GM19452 (cell line): Measurements from ENCODE around the gene F7.

ENCODE experiments used
- ATAC-seq: cut with Tn5 transposase; IDR thresholded peaks from one replicate; pipeline ENCODE4 v1.9.1; 2021; ENCODE audit not compliant: unreplicated experiment

F7 gene

DNA sequence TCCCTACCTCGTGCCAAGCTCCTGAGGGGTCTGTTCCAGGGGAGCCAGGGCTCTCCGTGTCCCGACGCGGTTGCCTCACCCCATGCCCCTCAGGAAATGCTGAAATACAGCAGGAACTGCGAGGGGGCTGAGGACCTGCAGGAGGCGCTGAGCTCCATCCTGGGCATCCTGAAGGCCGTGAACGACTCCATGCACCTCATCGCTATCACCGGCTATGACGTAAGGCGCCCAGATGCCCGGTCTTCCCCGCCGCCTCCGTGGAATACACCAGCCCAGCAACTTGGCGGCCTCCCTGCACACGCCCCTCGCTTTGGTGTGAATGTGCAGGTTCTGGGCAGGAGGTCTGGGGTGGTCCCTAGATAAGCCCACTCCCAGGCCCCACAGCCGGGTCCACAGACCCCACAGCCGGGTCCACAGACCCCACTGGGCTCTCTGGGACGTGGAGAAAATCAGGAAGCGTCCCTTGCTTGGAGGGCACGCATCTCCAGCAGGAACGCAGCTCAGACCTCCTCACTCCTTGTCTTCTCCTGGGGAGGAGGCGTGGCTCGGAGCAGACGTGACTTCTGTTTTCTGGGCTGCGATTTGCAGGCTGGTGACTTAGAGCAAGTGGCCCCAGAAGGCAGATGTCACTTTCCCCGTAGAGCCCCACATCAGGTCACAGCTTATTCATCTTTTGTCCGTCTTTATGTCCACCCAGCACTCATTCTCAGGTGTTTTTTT, 19.4 kb upstream of the F7 start:
- ATAC-seq = no peak

DNA sequence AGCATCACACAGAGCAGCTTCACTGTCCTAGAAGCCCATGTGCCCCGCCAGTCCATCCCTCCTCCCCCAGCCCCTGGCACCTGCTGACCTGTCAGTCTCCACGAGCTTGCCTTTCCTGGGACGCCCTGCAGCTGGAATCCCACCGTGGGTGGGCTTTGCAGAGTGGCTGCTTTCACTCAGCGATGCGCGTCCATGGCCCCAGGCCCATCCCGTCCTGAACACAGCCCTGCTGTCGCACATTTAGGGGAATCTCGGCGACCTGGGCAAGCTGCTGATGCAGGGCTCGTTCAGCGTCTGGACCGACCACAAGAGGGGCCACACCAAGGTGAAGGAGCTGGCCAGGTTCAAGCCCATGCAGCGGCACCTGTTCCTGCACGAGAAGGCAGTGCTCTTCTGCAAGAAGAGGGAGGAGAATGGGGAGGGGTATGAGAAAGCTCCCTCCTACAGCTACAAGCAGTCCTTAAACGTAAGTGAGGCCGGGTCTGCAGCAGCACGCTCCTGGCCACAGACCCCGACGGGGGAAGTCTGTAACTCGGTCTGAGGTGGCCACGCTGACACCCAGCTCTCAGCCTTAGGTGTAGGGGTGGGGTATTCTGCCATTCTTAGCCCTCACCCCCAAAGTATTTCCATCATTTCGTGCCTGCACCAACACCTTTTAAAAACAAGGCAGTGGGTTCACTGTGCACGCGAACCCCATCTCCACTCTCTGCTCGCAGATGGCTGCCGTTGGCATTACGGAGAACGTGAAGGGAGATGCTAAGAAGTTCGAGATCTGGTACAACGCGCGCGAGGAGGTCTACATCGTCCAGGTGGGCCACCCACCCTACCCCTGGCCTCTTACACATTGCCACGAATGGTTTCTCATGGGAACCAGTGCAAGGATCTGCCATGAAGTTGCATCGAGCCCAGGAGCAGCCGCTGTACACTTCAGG, 18.3 kb upstream of the F7 start:
- no peak for ATAC-seq

DNA sequence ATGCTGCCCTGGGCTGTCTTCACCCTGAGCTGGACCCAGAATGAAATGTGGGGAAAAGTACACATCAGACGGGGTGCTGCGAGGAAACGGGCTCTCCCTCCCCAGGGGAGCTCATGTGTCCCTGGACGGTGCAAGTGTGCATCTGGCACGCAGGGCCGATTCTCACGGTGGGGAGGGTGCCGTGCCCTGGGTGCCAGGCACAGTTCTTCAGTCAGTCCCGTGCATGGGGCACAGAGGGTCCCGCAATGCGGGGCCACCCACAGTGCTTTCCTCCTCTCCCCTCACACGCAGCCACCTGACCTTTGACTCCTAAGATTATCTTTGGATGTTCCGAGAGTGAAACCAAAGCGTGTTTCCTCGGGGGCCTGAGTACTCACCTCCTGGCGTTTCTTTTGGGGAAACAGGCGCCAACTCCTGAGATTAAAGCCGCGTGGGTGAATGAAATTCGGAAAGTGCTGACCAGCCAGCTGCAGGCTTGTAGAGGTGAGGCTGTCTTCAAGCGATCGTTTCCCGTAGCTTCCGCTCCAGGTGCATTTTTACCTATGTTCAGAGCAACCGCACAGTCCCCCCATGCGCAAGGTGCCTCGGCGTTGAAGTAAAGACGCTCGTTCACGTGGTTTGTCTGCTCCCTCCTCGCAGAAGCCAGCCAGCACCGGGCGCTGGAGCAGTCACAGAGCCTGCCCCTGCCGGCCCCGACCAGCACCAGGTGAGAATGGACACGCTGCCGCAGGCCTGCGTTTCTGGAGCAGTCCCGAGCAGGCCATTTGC, 17.5 kb upstream of the F7 start:
- no peak for ATAC-seq

DNA sequence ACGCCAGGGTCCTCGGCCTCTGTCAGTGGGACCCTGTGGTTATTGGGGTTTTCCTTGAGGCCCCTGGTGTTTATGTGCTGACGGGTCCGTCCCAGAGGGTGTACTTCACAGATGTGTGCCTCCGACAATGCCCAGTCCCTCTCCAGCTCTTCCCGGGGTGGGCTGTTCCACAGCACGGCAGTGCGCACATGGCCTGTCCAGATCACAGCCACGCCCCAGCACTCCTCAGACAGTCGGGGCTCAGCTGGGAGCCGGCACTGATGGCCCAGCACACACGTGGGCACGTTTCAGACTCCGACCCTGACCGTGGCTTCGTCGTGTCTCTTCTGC, 16.9 kb upstream of the F7 start:
- no peak for ATAC-seq

DNA sequence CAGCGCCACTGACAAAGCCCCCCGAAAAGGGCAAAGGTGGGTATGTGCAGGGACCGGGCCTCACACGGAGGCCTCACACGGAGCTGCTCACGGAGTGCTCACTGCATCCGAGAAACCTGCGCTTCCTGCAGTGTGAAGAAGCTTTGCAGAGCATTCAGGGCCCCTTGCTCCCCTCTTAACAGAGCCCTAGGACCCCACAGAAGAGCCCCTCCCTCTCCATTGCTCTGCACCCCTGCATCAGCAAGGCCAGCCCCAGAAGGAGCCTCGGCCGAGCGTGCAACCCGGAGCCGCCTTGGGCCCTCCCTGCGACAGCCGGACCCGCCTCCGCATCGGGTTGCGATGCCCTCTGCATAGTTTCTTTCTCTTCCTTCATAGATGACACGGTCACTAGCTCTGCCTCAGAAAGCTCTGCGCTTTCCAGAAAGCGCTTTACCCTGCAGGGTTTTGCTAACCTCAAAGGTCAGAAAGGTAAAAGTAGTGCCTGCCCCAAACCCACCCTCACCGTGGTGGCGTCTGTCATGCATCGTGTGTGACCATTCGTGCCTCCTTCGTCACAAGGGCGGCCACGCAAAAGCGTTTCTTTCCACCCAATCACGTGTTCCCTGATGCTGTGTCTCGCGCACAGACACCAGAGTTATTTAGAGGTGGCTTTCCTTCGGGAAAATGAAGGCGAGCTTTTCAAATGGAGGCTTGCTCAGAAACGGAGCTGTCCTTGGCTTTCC, 15.7 kb upstream of the F7 start:
- ATAC-seq = no peak

DNA sequence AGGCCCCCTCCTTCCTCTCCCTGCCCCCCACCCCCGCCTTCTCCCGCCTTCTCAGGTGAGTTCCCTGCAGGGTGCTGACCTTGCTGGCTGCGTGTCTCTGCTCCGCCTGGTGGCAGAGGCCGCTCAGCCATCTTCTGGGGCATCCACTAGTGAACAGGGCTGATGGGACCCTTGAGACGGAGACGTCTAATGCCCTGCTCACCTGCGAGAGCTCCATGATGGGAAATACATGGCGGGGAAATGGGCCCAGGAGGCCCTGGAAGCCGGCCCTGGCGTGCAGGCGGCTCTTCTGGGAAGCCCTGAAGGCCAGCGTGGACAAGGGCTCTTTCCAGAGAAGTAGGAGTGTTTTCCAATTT, 15.2 kb upstream of the F7 start:
- no peak for ATAC-seq

DNA sequence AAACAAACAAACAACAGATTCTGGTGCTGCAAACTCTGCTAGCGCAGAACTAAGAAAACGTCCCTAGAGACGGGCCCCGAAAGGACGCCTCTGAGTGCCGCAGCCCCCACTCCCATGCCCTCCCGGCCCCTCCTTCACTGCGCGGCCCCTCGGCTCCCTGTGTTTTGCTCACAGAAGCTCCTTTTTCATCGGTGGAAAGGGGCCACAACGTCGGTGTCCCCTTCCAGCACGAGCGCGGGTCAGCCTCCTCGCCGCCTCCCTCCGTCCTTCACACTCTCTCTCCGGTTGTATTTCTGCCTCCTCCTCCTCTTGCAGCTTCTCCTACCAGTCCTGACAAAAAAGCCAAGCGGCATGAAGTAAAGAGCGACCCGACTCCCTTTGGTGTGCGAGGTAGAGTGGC, 14.8 kb upstream of the F7 start:
- no peak for ATAC-seq

DNA sequence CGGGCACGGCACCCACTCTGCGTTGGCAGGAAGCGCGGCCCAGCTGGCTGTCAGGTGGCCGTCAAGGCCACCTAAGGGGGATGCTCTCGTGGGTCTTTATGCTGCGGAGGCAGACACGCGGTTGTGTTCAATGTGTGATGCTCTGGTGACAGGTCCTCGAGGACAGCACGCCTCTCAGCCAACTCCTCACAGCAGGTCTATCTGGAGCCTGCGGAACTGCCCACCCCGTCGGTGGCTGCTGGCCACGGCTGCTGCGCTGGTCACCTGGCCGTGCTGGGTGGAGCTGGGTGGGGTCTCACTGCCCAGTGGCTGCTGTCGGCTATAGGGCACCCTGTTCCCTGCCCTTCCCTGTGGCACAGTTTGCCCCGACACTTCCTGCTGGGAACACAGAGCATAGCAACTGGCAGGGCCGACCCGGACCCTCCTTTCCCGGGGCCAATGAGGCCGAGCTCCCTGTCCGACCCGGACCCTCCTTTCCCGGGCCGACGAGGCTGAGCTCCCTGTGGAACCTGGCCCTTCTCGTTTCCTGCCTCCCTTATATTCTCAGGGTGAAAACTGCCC, 14.3 kb upstream of the F7 start:
- no peak for ATAC-seq

DNA sequence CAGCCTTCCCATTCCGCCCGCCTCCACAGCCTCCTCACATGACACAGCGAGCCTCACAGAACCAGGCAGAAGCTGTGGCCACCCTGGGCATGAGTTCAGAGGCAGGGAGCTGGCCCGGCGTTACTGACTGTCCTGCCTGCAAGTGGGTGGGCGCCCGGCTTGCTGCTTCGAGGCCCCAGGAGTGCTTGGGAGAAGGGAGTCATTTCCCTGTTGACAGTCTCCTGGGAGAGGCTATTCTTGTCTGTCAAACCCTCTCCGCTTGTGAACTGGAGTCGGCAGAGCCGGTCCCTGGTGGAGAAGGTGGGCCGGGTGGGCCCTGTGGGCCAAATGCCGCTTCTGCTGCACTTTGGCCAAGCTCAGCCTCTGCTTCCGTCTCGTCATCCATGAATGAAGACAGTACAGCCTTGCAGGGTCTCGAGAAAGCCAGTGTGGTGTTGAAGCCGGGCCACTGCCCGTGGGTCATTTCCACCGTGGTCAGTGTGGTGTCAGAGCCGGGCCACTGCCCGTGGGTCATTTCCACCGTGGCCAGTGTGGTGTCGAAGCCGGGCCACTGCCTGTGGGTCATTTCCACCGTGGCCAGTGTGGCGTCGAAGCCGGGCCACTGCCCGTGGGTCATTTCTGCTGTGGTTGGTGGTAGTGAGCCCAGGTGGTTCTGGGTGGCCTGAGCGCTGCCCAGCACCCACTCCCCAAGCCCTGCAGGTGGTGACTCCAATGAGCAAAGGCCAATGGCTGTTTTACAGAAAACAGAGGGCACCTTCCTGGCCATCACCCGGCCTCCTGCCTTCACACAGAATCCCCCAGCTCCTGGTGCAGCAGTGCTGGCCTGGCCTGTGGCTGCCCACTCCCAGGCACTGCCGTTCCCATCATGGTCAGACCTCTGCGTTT, 13.5 kb upstream of the F7 start:
- no peak for ATAC-seq

DNA sequence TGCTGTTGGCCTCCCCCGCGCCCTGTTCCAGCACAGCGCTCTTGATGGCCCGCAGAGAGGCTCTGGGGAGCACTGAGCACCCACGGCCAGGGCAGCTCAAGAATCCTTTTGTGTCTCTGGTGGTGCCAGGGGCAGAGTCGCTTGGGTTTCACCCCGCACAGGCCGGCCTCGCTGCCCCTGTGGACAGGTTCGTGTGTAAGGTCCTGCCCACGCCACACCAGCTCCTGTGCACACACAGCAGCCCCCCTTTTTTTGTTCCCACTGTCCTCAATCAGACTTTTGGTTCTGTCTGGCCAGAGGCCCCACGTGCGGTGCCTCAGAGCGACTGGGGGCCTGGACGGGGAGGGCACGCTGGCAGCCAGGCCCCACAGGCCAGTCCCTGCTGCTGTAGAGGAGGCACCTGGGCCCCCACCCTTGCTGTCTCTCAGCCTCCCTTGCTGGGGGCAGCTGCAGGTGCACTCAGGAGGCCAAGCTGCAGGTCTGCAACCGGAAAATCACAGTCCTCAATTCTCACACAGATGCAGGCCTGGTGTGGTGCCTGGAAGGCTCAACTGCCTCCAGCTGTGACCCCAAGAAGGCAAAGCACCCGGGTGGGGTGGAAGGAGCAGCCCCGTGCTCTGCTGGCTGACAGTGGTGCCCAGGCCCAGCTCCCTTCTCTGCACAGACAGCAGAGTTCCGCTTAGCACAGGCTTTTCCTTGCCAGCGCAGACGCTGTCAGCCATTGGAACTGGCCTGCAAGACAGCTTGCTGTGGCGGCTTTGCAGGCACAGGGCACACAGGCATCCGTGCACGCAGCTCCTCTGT, 12.6 kb upstream of the F7 start:
- no peak for ATAC-seq

DNA sequence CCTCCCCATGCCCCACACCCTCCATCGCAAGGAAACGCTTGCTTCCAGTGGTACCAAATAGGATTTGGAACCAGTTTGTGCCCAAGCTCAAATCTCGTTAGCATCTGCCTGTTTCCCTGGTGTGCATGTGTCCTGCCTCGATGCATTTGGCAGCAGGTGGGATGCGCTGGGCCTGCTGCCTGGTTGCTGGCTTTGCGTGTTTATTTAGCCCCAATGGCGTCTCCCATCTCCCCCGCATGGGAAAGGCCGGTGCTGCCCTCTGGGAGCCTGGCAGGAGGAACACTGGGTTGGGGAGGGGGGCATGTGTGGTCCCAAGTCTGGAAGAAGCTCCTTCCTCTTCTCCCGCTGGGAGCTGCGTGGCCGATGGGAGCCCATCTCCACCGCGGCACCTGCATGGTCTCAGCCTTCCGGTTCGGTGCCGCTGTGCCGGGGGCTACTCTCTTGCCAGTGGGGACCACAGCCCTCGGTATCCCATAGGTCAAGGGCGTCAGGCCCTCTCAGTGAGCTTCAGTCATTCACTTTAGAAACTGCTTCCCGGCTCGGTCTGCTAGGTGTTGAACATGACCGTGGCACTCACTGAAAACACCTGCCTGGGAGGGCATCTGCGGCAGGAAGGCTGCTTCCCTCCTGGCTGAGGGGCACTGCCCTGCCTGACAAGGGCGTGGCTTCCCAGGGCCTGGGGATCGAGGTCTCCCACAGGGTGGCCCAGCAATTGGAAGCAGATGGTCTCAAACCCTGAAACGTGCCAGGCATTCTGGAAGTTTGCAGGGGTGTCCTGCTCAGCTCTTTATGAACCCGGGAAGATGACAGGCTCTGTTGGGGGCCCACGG, 11.8 kb upstream of the F7 start:
- ATAC-seq = no peak

DNA sequence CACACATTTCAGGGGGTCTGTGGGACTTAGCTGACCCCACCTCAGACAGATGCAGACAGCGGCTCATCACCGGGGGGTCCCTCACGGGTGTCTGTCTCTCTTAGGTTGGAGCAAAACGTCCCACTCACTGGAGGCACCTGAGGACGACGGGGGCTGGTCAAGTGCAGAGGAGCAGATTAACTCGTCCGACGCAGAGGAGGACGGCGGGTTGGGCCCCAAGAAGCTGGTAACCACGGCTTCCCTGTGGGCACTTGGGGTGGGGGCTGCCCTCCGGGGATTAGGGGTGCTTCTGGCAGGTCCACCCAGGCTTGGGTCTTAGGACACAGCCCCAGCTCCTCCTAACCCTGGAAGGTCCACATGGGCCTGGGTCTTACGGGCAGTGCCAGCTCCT, 11.2 kb upstream of the F7 start:
- no peak for ATAC-seq

DNA sequence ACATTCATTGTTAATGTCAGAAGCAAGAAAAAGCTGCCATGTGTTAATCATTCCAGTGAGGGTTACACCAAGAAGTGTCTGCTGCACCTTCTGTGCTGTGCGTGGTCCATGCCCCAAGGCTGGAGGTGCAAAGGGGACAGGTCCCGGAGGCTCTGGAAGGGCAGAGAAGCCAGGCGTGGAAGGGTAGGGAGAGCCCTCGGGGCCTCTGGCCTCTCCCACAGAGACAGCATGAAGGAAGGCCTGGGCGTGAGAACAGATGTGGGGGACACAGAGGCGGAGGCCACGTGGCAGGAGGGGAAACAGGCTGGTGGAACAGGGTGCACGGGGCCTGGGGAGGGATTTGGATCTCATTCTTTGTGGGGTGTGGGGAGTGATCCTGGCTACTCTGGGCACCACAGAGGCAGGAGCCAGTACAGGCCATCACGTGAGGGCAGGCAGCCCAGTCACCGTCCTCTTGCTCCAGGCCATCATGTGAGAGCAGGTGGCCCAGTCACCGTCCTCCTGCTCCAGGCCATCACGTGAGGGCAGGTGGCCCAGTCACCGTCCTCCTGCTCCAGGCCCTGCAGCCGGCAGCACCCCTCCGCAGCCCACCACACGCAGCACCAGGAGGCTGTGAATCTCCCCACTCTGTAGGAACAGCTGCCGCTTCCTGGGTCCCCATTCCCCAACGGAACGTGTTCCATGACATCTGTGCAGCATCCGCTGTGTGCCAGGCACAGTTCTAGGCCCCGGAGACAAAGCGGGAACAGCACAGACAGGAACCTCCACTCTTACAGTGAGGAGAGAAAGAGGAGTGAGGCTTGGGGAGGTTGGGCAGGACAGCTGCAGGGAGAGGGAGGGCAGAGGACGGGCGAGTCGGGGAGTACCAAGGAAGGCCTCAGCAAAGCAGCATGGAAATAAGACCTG, 10.2 kb upstream of the F7 start:
- ATAC-seq = no peak

DNA sequence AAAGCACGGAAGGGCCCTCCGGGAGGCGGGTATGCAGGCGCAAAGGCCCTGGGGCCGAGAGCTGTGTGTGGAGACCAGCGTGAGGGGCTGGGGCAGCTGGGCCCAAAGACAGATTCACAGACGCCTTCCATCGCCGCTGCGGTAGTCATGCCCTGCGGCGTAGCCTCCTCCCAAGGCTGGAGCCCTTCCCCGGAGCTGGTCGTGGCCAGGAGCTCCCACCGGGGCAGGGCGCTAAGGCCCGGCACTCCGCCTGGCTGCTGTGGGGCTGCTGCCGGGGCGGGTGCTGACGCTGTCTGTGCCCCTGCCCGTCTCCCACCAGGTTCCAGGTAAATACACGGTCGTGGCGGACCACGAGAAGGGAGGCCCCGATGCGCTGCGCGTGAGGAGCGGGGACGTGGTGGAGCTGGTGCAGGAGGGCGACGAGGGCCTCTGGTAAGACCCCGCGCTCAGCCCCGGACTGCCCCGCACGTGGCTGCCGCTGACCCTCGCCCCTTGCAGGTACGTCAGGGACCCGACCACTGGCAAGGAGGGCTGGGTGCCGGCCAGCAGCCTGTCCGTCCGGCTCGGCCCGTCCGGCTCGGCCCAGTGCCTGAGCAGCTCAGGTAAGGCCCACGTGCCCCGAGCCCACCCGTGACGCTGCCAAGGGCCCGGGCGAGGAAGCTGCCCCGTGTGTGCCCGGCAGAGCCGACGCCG, 9.4 kb upstream of the F7 start:
- ATAC-seq = no peak

DNA sequence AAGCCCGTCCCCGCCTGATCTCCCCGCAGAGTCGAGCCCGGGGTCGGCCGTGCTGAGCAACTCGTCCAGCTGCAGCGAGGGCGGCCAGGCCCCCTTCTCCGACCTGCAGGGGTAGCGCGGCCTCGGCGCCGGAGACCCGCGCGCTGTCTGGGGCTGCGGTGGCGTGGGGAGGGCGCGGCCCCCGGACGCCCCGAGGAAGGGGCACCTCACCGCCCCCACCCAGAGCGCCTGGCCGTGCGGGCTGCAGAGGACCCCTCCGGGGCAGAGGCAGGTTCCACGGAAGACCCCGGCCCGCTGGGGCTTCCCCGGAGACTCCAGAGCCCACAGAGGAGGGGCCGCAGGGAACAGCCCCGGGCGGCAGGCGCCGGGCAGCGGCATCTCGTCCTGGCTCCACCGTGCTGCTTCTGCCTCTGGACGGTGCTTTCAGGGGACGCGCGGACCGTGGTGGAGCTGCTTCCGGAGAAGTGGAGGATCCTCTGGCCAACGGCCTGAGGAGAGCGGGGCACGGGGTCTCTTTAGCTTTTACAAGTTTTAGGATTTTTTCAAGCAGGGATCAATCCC, 8.8 kb upstream of the F7 start:
- ATAC-seq = no peak

DNA sequence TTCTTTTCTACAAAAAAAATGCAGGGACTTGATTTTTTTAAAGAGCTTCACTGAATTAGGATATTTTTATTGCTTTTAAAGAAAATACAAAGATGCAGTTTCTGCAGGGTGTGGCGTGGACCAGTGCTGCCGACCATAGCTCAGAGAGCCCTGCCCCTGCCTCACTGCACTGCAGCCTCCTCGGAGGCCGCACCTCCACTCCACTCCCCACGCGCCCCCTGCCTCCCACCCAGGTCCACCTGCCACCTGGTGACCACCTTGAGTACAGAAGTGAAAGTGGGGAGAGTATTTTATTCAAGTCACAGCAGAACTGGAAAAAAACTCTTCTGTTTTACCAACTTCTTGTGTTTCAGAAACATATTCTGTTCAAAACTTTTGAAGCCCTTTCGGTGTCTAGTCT, 7.9 kb upstream of the F7 start:
- ATAC-seq = no peak
